Spleen (tissue), 7 donors: ENCODE results near the gene TTLL5.

Source experiments
- CTCF ChIP-seq, 11 experiments: fragments of 200-600 bp in 7 of 11; fragments of 450-650 bp in 4 of 11; sonication (generic) in 4 of 11; IDR thresholded peaks in 8 of 11; conservative IDR thresholded peaks in 3 of 11; 1 replicate in 7 of 11; 2 replicates in 4 of 11; pipeline versions ENCODE4 v1.4.0 to v1.8.0; 2016 to 2021; ENCODE audit warnings: antibody characterized with exemption in 11 of 11, inconsistent platforms in 4 of 11, mild to moderate bottlenecking in 1 of 11
- POLR2A ChIP-seq, 3 donors: fragments of 450-650 bp; IDR thresholded peaks; one replicate each; pipeline ENCODE4 v1.5.1; 2017; ENCODE audit warnings: antibody characterized with exemption in 3 of 3, mild to moderate bottlenecking in 1 of 3
- donor health status: DM: no; HTN: no; CAD: no; lungs with moderate emphysema.
- donor health status: DM: no; HTN: no; CAD: no.
- donor health status: DM: no; HTN: no; CAD: no.

- TF ChIP-seq CTCF (IDR thresholded peaks at IDR 0.05 in 8 of 11, conservative IDR thresholded peaks at IDR 0.05 in 3 of 11) (no peak), POLR2A (IDR thresholded peaks at IDR 0.05) (no peak)
These were observed 41.1 kb downstream of the TTLL5 start for GRCh38 chr14:75702122-75702521.
